Stimulated activated CD4-positive, alpha-beta T cell treated with anti-CD3 and anti-CD28 coated beads, Interleukin-4, amount 100 ng/mL, for 4 hours (primary cell): Measurements from ENCODE around the gene TGFB2.
"Not testable (repeated sequence)": the region's sequence is repeated elsewhere in the genome, so short reads cannot be mapped to it uniquely, and the experiment has no call there.

Source experiments
- DNase-seq, 2 experiments: peaks; one replicate each; pipeline ENCODE4 v3.0.0-alpha.2; 2020

The TGFB2 gene

GRCh38 chr1:218344814-218345672 is at the start of gene TGFB2:
Gene TGFB2, plus strand, starts transcription at chr1:218345336. Its CDS starts 1,366 bp downstream, at chr1:218346702.
- peak in 1 of 2 experiments; percentile 22 for DNase-seq

DNA sequence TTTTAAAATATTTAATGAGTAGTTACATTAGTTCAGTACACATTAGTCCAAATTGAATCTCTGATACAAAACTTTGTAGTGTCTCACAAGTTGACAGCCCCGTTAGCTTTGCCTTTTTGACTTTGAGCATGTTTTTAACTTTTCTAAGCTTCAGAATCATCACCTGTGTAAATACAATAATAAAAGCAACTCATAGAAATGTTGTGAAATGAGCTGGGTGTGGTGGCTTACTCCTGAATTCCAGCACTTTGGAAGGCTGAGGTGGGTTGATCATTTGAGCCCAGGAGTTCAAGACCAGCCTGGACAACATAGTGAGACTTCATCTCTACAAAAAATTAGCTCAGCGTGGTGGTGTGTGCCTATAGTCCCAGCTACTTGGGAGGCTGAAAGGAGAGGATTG is 49.0 kb upstream of the TGFB2 start:
- no peak for DNase-seq

DNA sequence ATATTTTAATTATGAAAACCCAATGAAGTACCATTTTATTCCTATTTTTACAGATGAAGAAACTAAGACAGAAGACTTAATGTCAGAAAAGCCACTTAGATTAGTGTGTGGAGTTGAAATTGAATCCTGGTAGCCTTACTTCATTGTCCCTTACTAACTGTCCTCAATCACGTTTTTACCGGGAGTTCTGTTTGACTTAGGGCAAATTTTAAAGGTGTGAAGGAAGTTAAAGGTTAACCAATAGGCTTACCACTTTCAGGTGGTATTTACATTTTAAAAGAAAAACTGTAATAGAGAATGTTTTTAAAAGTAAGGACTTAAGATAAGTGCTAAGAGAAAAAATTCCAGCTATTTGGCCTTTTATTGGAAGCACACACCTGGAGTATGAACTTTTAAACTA is 47.7 kb upstream of the TGFB2 start:
- no peak for DNase-seq

DNA sequence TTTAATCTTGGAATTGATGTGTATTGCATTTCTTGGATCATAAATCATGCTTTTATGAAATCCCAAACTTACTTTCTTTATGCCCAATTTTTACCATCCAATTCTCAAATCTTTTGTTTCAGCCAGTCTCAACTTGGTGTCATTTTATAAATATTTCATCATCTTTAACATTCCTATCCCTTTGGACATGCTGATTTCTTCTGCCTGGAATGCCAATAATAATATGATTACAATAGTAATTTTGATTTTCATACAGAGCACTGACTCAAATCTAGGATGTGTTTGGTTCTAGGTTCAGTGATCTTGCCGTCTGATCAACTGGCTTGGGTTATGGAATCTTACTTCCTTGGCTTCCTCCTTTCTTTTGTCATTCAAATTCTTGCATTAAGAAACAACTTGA is 47.3 kb upstream of the TGFB2 start:
- DNase-seq, result no peak

DNA sequence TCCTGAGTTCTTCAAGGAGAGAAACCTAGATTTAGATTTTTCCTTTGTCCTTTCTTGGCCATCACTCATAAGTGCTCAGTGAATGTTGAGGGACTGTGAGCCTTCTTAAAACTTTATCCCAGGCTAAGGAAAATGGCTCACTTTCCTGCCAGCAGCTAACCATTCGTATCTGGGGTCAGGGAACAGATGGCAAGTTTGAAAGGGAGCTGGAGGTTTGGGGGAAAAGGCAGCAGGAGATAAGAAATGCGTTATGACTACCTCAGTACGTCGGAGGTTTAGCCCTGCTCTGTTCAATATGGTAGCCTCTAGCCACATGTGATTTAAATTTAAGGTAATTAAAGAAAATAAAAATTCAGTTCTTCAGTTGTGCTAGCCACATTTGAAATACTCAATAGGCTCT is 46.7 kb upstream of the TGFB2 start:
- DNase-seq, result no peak

DNA sequence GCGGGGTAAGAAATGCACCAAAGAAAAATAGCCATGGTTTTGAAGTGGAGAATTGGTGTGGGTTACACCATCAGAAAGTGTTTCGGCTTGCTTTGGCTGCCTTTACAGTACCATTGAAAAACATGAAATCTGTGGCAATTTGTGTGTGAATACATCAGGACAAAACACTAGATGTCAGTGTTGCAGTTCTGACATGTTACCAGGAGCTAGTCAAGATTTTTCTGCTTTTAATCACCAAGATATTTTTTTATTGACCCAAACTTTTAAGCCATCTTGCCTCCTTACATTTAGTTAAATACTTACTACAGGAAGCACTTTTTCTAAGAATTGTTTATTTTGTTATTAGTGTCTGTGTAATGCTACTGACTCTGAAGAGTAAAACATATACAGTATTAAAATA is 45.7 kb upstream of the TGFB2 start:
- no peak for DNase-seq

DNA sequence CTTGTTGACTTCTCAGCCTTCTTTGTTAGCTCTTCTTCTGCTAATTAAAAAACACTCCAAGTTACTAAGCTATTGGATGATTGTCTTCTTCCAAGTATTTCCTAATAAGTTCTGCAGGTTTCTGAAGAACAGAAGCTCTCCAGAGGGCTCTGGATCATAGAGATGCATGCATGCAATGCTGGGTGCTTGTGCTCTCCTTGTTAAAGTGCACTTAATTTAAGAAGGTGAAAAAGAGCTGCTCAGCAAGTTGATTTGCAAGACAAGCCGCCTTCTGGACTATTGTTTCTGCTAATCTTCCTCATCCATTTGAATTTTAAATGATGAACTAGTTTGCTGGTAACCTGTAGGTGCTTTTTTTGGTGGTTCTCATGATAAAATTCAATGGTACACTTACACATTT is 43.9 kb upstream of the TGFB2 start:
- DNase-seq, result no peak

DNA sequence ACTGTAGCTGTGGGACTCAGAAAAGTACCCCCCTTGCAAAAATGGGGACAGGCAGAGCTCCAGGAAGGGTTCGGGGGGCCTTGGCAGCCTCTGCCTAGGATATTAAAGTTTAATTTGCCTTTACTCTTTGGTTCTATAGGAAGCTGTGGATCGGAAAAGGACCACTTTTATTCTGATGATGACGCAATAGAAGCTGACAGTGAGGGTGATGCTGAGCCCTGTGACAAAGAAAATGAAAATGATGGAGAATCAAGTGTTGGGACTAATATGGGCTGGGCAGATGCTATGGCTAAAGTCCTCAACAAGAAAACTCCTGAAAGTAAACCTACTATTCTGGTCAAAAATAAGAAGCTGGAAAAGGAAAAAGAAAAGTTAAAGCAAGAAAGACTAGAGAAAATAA is 43.0 kb upstream of the TGFB2 start:
- no peak for DNase-seq

DNA sequence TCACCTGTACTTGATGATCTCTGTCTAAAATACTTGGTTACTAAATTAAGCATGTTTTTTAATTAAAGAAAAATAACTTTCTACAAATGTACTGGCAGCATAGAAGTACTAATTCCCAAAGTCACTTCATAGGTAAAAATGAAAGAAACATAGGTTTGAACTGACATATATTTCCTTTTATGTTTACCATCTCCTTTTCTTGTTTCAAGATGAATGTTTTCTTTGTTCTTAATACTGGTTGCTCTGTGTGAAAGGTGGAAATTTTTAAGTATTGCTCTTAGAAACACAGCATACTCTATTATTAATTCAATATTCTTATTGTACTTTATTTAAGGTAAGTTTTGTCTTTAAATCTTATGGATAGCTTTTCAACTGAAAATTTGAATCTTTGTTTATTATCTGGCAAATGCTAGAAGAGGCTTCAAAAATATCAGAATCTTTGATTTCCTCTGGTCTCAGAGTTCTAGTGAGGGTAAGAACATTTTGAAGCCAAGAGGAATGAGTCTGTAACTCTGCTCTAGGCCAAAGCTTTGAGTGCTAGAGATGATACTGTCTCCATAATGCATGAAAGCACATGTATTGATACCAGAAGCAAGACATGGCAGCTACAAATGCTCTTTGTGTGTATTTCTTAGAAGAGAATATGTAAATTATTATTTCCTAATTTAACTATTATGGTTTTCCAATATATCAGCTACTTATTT is 41.8 kb upstream of the TGFB2 start:
- no peak for DNase-seq

GRCh38 chr1:218304281-218305039 is 40.7 kb upstream of the TGFB2 start:
- DNase-seq, result no peak

GRCh38 chr1:218305472-218306064 is 39.6 kb upstream of the TGFB2 start:
- no peak for DNase-seq

DNA sequence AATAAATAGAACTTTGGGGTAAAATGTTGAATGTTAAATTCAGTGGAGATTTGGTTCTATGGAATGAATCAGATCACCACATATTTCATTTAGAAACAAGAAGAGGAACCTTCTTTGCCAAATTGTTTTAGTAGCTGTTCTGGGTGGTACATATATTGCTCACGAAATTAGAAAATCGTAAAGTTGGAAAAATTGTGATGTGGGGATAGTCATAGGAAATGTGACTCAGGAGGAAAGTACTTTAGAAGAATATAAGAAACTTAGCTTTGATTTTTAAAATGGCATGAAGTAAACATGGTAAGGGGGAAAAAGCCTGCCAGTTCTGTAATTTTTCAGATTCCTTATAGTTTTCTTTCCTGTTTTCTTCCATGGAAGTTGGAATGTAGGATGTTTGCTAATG is 32.6 kb upstream of the TGFB2 start:
- DNase-seq, result no peak

DNA sequence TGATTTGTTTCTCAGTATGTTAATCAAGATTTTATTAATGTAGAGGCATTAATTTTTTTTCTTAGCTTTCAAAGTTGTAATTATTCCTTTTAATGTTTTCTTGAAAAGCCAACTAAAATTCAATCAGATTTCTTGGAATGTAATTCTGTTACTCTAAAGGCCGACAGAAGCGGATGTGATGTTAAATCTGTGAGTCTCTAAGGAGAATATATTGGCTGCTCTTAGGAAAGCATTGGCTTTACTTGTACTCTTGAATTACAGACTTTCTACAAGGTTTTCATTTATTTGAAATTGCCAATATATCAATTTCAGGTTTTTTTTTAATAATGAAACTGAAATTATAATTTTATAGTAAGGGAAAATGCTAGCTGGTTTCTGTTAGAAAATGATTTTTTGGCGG is 30.8 kb upstream of the TGFB2 start:
- no peak for DNase-seq

- DNase-seq, result no peak
Observed at GRCh38 chr1:218315638-218316037, 29.5 kb upstream of the TGFB2 start.

- DNase-seq, result no peak
Observed at GRCh38 chr1:218317061-218317460, 28.1 kb upstream of the TGFB2 start.

- not testable (repeated sequence) for DNase-seq
Observed at GRCh38 chr1:218320182-218320581, 25.0 kb upstream of the TGFB2 start.

- DNase-seq, result no peak
Observed at GRCh38 chr1:218322762-218323161, 22.4 kb upstream of the TGFB2 start.

- DNase-seq, result no peak
Observed at GRCh38 chr1:218323568-218324225, 21.4 kb upstream of the TGFB2 start.

DNA sequence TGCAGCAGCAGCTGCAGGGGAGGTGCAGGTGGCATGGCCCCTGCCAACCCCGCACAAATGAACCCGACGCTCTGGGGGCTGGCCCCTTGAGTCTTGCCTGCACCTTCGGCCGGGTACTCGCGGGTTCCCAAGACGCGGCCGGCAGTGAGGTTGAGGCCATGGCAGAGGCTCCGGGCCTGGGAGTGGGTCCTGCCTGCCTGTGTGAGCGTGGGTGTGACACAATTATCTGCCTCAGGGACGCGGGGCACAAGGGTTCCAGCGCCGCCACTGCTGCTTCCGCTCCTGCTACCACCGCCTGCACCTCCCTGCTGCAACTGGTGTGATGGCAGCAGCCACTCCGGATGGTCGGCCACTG is 20.9 kb upstream of the TGFB2 start:
- no peak for DNase-seq

GRCh38 chr1:218328769-218329168 is 16.4 kb upstream of the TGFB2 start:
- DNase-seq, result no peak

GRCh38 chr1:218330043-218330623 is 15.0 kb upstream of the TGFB2 start:
- DNase-seq, result no peak

DNA sequence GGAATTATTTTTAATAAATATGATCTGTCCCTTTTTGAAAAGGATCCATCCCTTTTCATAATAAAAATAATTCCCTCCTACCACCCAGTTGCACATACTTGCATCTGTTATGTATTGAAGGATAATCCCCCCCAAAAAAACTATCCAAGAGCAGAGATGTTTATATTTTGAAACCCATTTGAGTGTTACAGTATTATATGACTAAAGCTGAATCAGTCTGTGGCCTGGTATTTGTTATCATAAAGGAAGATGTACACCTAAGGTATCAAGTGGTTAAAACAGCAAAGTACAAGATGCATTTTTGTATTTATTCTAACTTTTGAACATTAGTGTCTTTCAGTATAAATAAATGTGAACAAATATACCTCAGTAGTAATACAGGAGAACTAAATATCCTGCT is 12.7 kb upstream of the TGFB2 start:
- no peak for DNase-seq
